Suppressor macrophage treated with lipopolysaccharide for 4 hours (primary cell): ENCODE data around the gene CLEC16A.

ENCODE experiments used
- DNase-seq: peaks from one replicate; pipeline ENCODE4 v3.0.0-alpha.2; 2020

Gene CLEC16A

DNA sequence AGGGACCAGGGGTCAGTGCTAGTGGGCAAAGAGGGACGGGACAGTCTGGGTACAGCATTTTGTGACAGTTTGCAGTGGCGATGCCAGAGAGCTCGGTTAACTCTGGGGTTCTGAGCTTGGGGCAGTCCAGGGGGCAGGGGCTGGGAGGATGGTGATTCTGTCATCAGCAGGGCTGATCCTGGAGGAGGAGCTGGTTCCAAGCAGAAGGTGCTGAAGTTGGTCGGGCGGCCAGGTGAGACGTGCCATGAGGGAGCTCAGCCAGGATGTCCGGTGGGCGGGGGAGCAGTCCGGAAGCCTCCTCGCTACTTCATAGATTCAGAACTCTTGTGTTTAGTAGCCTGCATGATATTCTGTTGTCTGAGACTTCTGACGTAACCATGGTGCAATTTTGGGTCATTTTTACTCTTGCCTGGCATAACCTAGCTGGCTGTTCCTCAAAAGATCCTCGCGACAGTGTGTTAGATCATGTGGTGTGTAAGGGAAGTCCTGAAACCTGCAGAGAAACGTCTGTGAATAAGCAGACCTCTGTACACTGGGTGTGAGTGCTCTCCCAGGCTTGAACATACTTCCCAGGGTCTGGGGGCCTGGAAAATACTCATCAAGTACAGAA is 122.0 kb downstream of the CLEC16A start:
- DNase-seq: peak; percentile 53

DNA sequence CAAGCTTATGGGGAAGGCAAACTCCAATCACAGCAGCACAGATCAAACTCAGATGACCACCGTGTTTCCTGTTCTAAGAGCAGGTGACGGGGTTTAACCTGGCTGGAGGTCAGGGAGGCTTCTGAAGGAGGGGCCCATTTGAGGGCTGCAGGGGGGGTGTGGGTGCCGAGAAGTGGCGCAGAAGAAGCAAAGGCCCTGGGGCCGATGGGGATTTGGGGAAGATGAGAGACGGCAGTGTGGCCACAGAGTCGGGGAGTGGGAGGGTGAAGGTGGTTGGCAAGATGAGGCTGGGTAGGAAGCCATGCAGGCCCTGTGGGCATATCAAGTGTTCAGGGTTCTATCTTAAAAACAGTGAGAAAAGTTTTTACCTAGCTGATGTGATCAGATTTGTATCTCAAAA is 122.9 kb downstream of the CLEC16A start:
- DNase-seq: no peak

DNA sequence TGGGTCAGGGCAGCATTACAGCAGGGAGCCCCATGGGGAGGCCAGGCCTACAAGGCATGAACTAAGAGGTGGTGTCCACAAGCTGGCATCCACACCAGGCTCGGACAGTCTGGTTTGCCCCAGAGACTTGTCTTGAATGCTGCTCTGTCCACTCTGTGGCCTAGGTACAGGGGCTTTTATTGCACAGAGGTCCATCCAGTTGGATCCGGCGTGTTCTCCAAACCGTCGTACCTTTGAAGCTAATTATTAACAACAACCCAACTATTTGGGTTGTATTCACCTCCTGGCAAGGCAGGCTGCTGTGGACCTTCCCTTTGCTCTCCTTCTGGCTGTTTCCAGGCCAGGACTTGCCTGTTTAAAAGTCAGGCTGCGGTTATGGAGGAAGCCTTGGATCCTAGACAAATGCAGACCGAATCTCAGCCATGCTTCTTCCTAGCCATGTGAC is 123.4 kb downstream of the CLEC16A start:
- DNase-seq: no peak

DNA sequence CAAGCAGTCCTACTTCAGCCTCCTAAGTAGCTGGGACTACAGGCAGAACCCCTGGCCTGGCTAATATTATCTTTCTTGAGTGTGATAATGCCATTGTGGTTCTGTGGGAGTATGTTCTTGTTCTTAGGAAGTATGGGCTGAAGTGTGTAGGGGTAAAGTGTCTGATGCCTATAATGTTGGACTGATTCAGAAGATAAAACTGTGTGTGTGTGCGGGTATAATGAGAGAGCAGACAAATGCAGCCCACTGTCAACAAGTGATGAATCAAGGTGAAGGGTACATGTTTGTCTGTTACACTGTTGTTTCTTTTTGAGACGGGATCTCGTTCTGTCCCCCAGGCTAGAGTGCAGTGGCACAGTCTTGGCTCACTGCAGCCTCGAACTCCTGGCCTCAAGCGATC is 127.5 kb downstream of the CLEC16A start:
- no peak for DNase-seq

DNA sequence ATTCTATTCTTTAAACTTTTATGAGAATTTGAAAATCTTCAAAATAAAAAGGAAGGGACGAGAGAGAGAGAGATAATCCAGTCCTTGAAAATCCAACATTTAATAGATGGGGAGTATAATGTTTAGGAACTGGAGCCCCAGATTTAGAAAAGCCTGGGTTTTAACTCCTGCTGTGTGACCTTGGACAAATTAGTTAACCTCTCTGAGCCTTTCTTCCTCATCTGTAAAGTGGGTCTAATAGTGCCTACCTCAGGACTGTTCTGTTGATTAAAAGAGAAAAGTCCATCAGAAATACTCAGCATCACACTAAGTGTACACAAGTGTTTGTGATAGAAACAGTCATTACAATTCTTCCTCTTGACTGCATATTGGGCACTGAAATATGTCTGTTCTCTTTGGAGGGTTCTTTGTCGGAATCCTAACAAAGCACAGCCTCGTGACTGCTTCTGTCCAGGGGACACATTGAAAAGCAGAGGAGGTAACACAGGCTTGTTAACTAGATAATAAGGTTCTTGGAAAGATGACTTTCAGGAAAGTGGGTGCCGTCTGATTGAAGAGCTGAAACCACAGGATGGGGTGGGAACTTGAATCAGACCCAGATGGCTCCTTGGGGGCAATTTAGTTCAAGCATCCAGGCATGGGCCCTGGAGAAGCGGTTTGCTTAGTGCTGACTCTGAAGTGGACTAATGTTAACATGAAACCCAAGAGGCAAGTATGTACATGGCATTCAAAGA is 128.2 kb downstream of the CLEC16A start:
- DNase-seq: no peak

DNA sequence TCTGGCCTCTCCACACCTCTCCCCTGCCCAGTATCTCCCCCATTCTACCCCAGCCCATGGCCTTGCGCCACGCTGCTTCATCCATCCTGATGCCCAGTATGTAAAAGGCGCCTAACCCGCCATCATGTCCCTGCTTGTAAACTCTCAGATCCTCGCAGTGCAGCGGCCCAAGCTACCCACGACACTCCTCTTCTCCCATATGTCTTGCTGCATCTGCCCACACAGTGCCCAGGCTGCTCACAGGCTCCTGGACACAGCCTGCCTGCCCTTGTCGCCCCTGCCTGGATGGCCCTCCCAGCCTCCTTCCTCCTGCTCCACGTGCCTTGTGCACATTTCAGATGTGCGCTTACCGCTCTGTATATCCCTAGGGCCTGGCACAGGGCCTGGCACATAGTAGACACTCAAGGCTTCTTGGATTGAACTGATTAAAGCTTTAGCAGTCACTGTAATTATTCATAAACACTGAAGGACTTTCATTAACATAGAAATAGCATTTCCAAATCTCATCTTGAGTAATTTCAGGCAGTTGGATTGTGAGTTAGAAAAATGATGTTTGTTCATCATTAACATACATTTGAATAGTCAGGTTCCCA is 129.1 kb downstream of the CLEC16A start:
- no peak for DNase-seq

DNA sequence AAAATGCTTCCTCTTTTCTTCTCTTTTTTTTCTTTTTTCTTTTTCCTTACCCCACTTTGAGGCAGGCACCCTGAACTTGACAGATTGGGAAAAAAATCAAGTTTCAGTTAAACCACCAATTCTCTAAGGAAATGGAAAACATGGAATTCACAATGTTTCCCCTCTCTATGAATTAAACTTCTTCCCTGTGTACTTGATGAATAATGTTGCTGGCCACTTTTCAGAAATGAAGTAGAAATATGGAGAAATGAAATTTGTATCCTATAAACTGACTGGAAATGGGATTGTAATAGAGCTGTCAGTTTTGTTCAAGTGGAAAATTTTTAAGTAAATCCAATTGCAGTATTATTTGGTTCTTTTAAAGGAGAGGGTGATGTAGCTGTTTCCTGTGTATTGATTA is 129.8 kb downstream of the CLEC16A start:
- no peak for DNase-seq

DNA sequence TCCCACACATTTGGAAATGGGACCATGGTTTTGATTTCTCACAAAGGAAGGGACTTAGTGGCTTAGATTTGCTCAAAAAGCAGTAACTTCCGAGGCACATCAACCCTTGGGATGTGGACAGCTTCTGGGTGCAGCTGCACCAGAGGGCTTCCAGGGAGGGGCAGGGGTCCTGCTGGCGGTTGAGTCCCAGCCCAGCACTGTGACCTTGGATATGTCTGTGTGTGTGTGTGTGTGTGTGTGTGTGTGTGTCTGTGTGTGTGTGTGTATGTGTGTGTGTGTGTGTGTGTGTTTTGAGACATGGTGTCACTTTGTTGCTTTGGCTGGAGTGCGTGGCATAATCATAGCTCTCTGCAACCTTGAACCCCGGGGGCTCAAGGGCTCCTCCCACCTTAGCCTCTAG is 130.8 kb downstream of the CLEC16A start:
- DNase-seq: no peak

DNA sequence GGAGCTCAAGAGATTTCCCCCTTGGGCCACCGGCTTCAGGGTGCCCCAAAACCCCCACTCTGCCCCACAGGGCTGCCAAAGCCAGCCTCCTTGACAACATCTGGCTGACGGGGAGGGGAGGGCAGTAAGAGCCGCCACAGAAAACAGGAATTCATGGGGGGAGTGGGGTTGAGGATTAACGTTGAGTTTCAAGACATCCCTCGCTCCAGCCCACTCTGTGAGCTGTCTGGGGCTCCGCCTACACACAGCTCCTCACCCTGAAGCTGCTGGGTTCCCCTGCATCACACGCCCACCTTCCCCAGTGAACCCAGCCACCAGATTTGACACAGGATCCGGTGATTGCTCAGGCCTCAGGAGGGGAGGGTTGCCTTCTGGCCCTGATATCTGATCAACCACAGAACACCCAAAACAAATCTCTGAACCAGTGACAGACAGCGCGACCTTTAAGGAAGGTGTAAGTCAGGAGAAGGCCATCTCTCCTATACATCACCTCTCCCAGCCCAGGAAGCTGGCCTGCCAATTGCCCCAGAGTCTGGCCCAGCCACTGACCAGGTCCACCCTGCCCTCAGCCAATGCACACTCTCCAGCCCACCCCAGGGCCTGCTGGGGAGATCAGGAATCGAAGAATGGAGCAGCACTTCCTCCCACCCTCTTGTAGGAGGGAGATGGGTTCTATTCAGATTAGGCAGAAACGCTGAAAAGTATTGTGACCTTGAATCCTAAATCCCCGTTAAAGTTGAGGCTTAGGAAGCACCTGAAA is 132.1 kb downstream of the CLEC16A start:
- peak; percentile 24 for DNase-seq

DNA sequence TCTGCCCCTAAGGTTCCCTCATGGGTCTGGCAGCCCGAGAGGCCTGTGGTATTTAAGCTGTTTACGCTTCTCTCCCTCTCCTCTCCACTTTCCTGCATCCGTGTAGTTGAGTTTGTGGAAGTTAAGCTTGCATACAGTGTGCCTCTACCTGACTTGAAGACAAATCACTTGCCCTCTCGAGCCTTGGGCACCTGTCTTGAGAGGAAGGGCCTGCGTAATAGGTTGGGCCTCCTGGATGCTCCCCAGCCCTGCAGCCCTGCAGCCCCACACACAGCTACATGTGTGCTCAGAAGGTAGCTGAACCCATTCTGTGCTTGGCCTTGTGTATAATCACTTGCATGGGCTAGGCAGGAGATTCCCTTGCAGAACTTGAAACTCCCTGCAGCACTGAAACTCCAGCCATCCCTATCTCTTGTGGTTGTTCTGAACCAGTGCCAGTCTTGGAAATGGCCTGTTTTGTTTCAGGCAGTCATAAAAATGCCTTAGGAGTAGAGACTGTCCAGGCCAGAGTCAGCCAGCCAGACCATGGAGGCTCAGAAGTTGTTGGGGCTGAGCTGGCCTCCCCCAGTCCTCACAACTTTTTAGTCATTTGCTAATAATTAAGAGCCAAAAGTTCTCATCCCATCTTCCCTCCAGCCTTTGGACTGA is 134.6 kb downstream of the CLEC16A start:
- DNase-seq: no peak

DNA sequence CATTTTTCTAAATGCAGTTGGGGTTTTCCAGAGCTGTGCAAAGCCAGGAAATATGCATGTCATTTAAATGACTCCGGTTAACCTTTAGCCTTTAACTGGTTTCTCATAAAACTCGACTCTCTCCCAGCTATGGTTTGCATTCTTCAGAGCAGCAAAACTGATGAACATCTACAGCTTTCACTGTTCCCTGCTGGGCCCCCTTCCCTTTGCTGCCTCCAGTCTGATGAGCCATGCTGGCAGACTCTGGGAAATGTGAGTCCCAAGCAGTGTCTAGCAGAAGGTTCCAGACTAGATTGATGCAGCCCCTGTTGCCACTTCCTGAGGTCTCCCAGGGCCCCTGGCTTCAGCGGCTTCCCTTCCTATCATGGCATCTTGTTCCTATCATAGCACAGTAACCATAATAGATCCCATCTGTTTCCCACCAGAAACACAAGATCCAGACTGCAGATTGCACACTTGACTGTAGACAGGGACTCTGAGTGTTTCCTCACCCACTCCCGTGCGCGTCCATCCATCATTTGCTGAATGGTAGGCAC is 135.4 kb downstream of the CLEC16A start:
- DNase-seq: peak; percentile 31

DNA sequence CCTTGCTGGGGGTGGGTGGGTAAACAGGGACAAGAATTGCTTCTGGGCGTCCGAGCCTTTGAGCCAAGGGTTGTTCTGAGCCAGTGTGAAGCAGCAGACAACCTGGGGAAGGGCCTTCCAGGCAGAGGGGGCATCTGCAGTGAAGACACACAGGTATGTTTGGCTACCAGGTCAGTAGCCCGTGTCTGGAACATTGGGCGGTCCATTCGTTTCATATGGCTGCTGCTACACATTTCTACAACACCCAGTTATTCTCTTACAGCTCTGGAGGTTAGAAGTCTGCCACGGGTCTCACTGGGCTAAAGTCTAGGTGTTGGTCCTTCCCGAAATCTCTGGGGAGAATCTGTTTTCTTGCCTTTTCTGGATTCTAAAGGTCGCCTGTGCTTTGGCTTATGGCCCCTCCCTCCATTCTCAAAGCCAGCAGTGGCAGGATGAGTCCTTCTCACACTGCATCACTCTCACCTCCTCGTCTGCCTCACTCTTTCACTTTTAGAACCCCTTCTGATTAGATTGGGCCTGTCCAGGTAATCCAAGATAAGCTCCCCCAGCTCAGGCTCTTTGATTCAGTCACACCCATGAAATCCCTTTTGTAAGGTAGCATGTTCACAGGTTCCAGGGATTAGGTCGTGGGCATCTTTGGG is 136.1 kb downstream of the CLEC16A start:
- no peak for DNase-seq

DNA sequence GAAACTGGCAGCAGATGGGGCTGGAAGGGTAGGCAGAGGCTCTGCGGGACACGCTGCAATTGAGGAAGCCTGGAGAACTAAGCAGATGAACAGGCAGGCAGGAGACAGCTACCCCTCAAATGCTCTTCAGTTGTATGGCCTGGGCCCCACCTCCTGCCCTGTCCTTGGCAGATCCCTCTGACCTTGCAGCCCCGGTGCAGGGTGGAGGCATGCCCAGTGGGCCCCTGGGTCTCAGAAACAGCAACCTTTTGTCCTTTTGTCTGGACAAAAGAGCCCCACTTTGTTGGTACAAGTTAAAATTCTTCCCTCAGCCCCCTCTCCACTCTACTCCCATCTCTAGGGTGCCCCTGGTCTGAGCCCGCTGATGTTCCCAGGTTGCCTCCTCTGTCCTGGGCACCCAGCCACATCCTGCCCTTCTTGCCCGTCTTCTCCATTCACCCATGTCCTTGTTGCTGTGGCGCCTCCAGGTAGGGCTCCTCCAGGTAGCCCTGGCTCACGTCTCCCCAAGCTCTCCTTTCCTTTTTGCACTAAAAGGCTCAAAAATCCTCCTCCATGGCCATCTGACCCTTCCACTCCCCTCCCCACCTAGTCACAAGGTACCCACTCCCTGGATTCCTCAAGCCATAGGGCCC is 136.8 kb downstream of the CLEC16A start:
- no peak for DNase-seq

DNA sequence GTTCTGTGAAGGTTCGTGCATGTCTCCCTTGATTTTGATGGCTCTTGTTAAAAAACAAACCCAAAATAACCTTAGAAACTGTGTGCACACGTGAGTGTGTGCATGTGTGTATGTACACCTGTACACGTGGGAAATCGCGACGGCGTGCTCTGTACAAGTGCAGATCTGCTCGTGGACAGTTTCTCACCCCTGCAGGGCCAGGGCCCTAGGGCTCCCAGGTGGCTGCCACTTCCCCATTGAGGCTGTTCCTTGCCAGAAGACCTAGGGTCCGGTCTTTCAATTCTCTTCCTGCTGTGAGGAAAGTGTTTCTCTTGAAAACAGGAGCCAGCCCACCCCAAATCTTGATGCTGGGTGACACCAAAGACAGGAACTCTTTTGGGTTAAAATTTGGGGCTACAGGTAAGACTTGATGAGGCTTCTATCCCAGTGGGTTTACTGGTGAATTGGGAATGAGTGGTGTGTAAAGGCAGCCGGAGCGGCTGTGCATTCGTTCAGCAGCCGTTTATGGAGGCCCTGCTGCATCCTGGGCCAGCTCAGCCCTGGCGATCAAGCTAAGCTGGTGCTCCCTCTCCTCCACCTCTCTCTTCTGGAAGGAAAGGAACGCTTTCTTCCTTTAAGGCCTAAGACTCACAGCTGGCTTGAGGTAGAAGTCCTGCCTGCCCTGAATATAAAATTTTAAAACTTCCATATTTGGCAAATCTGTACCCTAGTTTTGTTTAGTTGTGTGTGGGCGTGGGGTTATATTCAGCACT is 137.9 kb downstream of the CLEC16A start:
- DNase-seq: no peak

DNA sequence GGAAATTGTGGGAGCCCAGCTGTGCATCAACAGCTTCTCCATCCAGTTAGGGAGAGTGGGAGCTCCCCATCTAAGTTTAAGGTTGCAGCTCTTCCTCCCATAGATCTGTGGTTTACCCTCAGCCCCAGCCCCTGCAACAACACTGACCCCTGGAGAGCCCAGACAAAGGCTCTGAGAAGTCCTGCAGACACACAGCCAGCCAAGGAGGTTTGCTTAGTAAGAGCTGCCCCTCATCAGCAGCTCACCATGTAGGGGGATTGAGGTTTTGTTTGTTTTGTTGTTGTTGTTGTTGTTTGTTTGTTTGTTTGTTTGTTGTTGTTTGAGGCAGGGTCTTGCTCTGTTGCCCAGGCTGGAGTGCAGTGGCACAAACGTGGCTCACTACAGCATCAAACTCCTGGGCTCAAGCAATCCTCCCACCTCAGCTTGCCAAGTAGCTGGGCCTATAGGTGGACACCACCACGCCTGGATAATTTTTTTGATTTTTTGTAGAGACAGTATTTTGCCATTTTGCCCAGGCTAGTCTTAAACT is 138.6 kb downstream of the CLEC16A start:
- DNase-seq: no peak

DNA sequence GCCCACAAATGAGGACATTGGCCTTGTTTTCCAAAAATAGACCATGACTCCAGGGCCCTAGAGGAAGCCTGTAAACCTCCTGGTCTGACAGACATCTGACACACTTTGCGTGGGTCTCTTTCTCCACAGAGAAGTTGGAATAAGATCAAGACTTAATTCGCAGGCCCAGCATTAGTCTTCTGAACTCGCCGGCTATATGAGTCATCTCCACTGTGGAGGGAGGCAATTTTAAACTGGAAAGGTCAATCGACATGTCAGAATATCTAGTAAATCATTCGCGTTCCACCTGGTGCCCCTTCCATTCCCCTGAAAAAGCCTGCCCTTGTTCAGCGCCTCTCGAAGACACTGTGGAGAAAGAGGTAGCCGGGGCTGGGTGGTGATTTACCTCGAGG is 140.1 kb downstream of the CLEC16A start:
- DNase-seq: peak; percentile 48

DNA sequence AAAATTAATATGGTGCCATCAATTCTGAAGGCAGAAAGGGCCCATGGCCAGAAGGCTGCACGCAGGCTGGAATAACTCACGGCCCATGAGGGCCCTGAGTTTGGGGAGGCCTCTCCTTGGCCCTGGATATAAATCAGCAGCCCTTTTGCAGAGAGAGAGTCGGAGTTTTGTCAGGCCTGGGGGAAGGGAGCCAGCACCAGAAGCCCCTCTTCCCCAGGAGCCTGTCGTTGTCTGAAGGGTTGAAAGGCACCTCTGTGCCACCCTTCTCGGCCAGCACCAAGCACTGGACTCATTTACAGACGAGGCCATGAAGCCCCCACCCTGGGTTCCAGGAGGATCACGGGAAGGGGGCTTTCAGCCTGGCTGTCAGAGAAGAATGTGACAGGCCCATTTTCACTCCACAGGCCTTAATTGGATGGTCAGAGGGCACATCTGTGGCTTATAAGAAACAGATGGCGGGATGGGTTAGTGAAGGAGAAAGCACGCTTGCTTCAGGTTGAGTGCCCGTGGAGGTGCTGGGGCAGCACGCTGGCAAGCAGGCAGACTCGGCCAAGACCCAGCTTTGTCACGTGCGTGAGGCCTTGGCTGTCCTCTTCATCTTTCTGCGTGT is 140.6 kb downstream of the CLEC16A start:
- no peak for DNase-seq

DNA sequence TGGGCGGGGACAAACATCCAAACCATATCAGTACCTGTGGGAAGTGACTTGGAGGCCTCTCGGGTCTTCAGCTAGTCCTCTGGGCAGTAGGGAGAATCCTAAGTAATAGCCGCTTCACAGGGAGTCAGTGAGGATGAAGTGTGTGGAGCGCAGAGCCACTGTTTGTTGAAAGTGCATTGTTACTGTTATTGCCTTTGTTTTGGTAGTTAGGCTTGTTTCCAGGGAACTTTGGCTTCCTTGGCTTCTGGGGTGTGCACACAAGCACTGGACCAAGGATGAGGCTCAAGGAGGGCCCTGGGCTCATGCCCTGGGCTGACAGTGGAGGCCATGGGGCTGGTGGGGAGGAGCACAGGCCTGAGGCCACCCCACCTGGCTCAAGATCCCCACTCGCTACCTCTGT is 141.6 kb downstream of the CLEC16A start:
- no peak for DNase-seq

DNA sequence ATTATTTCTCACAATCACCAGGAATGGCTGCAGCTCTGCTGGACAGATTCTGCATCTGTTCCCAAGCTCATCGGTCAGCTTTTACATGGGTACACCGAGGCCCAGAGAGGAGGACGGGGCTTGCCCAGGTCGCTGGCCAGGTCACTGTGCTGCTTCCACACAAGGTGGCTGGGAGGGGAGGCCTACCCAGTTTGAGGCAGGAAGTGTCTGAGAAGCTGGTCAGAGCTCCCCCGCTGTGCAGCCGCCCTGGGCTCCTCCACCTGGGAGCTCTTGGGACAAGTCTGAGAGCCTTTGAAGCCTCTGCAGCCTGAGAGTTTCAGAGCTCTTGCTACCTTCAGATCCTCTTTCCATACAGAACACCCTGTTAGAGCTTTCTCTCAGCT is 143.3 kb downstream of the CLEC16A start:
- no peak for DNase-seq

DNA sequence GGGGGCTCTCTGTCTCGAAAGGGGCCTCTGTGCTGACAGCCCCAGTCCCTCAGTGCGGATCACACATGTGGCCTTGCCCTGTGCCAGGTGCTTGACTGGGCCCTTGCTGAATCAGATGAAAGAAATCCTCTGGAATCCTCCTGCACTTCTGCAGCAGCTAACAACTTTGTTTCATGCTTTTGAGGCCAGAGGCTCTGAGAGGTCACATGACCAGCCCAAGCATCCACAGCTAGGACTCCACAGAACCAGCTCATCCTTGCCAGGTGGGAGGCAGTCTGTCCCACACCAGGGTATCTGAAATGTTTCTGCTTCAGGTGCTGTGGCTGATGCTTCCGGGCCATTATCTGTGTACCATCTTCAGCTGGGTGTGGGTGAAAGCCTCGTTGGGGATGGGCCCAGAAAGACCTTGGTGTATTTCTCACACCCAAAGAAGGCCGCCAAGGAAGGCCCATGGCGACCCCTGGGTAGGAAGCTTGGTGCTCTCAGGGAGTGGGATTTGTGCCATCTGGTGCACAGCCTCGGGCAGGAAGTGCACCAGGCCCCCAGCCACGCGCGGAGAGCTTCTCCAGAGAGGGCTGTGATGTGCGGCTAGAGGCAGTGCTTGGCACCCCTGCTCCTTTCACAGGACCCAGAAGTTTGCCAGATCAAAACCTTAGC is 143.8 kb downstream of the CLEC16A start:
- no peak for DNase-seq
